Calu3 (cell line): Measurements from ENCODE around the gene TFAP2E. TPM values are rescaled to one million over a fixed set of nuclear protein-coding genes. Genes with fewer than 3 reads are reported as not detected.

Experiments
- BruUV-seq: library from RNA; stranded (reverse); fragments of 400-500 nt; replicated peaks from 2 replicates; lab custom pipeline; 2021; lab: Mats Ljungman, UMichigan
- CTCF ChIA-PET: fragments of 300-600 bp; sonication (Branson Sonifier 250); formaldehyde crosslinking; loops from one replicate; lab custom pipeline; 2022; ENCODE audit warnings: antibody characterized with exemption; lab: Charles Lee
- DNase-seq: peaks from one replicate; pipeline ENCODE4 v3.0.0; 2022
- H3K27ac Mint-ChIP-seq: one replicate; pipeline ENCODE4 v1.8.0; 2022; ENCODE audit warnings: mixed read lengths; ENCODE audit not compliant: unreplicated experiment
- H3K27me3 Mint-ChIP-seq: one replicate; pipeline ENCODE4 v1.8.0; 2022; ENCODE audit warnings: mixed read lengths; ENCODE audit not compliant: unreplicated experiment
- H3K36me3 Mint-ChIP-seq: one replicate; pipeline ENCODE4 v1.8.0; 2022; ENCODE audit warnings: mild to moderate bottlenecking, moderate library complexity, mixed read lengths; ENCODE audit not compliant: insufficient read depth, unreplicated experiment
- H3K4me1 Mint-ChIP-seq: one replicate; pipeline ENCODE4 v1.8.0; 2022; ENCODE audit warnings: mild to moderate bottlenecking, low read depth, mixed read lengths; ENCODE audit not compliant: unreplicated experiment
- H3K4me3 Mint-ChIP-seq: one replicate; pipeline ENCODE4 v1.8.0; 2022; ENCODE audit warnings: mild to moderate bottlenecking, low read depth, moderate library complexity, mixed read lengths; ENCODE audit not compliant: unreplicated experiment
- H3K9me3 Mint-ChIP-seq: one replicate; pipeline ENCODE4 v1.8.0; 2022; ENCODE audit warnings: low read depth, mixed read lengths; ENCODE audit not compliant: unreplicated experiment
- intact Hi-C: fragments of 100-400 bp; cut with micrococcal nuclease; formaldehyde crosslinking; loops from one replicate; pipeline ENCODE4 v1.10.0; 2022; ENCODE audit not compliant: unreplicated experiment
- total RNA-seq: library from RNA; stranded (reverse); gene quantifications from 2 replicates; pipeline ENCODE4 v1.2.3, GENCODE V29; 2022
- TF ChIP-seq, protein P1 (sequence below): fragments of 200-600 bp; IDR thresholded peaks from one replicate; pipeline ENCODE4 v1.8.0; 2022; ENCODE audit warnings: antibody characterized with exemption; ENCODE audit not compliant: unreplicated experiment

TFAP2E gene
- total RNA-seq, 1 experiment from 2014 or later, result 0.26 TPM

DNA sequence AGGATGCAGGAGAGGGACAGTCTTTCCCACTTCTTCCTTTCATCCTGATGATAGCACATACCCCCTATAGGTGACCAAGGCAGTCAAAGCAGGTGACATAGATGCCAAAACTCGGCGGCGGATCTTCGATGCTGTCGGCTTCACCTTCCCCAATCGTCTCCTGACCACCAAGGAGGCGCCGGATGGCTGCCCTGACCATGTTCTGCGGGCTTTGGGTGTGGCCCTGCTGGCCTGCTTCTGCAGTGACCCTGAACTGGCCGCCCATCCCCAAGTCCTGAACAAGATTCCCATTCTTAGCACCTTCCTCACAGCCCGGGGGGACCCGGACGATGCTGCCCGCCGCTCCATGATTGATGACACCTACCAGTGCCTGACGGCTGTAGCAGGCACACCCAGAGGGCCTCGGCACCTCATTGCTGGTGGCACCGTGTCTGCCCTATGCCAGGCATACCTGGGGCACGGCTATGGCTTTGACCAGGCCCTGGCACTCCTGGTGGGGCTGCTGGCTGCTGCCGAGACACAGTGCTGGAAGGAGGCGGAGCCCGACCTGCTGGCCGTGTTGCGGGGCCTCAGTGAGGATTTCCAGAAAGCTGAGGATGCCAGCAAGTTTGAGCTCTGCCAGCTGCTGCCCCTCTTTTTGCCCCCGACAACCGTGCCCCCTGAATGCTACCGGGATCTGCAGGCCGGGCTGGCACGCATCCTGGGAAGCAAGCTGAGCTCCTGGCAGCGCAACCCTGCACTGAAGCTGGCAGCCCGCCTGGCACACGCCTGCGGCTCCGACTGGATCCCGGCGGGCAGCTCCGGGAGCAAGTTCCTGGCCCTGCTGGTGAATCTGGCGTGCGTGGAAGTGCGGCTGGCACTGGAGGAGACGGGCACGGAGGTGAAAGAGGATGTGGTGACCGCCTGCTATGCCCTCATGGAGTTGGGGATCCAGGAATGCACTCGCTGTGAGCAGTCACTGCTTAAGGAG is 12.6 kb upstream of the TFAP2E start:
- no peak for DNase-seq
- Mint-ChIP-seq H3K36me3 (peaks cover 49% of the 10 kb centered on the region), H3K4me1 (peaks cover 12% of the 10 kb centered on the region), H3K4me3 (no peak overlapping the region), H3K27me3 (no peaks in the 10 kb centered on the region), H3K9me3 (no peaks in the 10 kb centered on the region), H3K27ac (no peak overlapping the region)
- CTCF ChIA-PET, result no interaction called here
- TF ChIP-seq, protein P1, sequence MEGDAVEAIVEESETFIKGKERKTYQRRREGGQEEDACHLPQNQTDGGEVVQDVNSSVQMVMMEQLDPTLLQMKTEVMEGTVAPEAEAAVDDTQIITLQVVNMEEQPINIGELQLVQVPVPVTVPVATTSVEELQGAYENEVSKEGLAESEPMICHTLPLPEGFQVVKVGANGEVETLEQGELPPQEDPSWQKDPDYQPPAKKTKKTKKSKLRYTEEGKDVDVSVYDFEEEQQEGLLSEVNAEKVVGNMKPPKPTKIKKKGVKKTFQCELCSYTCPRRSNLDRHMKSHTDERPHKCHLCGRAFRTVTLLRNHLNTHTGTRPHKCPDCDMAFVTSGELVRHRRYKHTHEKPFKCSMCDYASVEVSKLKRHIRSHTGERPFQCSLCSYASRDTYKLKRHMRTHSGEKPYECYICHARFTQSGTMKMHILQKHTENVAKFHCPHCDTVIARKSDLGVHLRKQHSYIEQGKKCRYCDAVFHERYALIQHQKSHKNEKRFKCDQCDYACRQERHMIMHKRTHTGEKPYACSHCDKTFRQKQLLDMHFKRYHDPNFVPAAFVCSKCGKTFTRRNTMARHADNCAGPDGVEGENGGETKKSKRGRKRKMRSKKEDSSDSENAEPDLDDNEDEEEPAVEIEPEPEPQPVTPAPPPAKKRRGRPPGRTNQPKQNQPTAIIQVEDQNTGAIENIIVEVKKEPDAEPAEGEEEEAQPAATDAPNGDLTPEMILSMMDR, result no peak
- intact Hi-C loops, result no loop called here
- no TSS peak for BruUV-seq

DNA sequence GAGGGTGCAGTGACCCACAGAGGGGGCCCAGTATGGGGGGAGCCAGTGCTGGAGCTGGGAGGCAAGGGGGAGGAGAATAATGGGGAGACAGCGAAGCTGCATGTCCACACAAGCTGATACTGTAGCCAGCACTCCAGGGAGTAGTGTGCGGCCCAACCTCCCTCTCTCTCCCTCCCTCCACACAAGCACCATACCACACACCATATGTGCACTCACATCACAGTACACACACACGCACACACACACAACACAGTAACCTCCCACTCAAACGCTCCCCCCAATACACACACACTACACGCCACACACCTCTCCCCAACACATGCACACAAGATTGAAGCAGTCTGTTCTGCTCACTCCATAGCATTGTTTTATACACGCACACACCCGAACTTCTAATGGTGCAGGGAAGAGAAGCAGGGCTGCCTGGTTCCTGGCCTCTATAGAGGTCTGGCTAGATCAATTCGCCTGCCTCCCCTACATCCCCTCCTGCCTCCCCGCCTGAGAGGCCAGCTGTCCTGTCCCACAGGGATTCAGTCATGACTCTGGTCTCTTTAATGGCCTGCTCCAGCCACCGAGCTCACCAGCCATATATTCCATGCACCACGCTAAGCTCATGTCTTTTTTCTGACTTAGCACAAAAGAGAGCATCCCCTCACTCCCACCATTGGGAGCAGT is 11.7 kb upstream of the TFAP2E start:
- TF ChIP-seq, protein P1, result no peak
- intact Hi-C loops, result no loop called here
- H3K4me3 Mint-ChIP-seq, result no peak overlapping the region

DNA sequence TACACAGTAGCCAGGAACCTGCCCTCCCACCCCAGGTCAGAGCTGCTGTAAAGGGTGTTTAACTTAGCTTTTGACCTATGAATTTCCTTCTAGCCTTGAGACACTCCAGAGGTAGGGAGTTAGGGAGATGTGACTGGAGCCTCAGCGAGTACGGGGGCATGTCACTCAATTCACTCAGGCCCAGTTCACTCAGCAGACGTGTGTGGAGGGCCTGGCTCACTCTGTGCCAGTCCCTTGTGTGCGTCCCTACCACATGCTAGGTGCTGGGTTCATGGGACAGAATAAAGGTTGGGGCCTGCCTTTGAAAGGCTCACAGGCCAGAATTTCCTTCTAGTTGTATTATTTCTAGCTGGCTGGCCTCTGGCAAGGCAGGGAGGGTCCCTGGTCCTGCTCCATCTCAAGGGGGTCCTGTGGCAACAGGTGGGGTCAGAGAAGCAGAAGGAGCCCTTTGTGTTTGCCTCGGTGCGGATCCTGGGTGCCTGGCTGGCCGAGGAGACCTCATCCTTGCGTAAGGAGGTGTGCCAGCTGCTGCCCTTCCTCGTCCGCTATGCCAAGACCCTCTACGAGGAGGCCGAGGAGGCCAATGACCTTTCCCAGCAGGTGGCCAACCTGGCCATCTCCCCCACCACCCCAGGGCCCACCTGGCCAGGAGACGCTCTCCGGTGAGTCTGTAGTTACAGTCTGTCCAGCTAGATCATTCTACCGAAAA is 11.0 kb upstream of the TFAP2E start:
- no peak for DNase-seq
- Mint-ChIP-seq H3K27me3 (no peaks in the 10 kb centered on the region), H3K9me3 (no peaks in the 10 kb centered on the region), H3K4me1 (no peaks in the 10 kb centered on the region), H3K36me3 (peaks cover 37% of the 10 kb centered on the region), H3K27ac (no peak overlapping the region), H3K4me3 (no peak overlapping the region)
- no TSS peak for BruUV-seq
- TF ChIP-seq, protein P1, result no peak
- intact Hi-C loops, result no loop called here
- CTCF ChIA-PET, result interaction anchor here (0.6 kb wide), 1 partner anchor 229 kb away, joined by 3 read pairs; no protein-coding TSS in a partner anchor

More for the DNA sequence above, 11.7 kb upstream of the TFAP2E start:
- Mint-ChIP-seq H3K9me3 (no peaks in the 10 kb centered on the region), H3K27ac (no peak overlapping the region), H3K4me1 (peaks cover 3% of the 10 kb centered on the region), H3K27me3 (no peaks in the 10 kb centered on the region), H3K36me3 (peaks cover 44% of the 10 kb centered on the region)
- no peak for DNase-seq
- BruUV-seq, result no TSS peak
- CTCF ChIA-PET, result interaction anchor here (0.6 kb wide), 1 partner anchor 229 kb away, joined by 3 read pairs; no protein-coding TSS in a partner anchor

DNA sequence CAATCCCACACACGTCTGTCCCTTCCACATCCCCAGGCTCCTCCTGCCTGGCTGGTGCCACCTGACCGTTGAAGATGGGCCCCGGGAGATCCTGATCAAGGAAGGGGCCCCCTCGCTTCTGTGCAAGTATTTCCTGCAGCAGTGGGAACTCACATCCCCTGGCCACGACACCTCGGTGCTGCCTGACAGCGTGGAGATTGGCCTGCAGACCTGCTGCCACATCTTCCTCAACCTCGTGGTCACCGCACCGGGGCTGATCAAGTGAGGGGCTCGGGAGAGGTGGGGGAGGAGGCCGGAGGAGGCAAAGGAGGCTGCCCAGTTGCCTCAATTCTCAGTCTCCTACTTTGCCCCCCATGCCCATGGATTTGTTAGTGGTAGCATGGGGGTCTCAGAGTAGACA is 9.9 kb upstream of the TFAP2E start:
- Mint-ChIP-seq H3K27ac (no peak overlapping the region), H3K4me3 (no peak overlapping the region), H3K9me3 (no peaks in the 10 kb centered on the region), H3K27me3 (no peaks in the 10 kb centered on the region), H3K4me1 (no peaks in the 10 kb centered on the region), H3K36me3 (peaks cover 30% of the 10 kb centered on the region)
- intact Hi-C loops, result no loop called here
- DNase-seq, result no peak
- no TSS peak for BruUV-seq
- CTCF ChIA-PET, result no interaction called here
- TF ChIP-seq, protein P1, result no peak
